Activated gamma-delta T cell treated with anti-CD3 and anti-CD28 coated beads, Interleukin-2, amount 50 U/mL, for 16 hours (primary cell): ENCODE measurements around the gene CRHR2.

Source experiments
- DNase-seq: peaks from one replicate; pipeline ENCODE4 v3.0.0-alpha.2; 2020; ENCODE audit warnings: low read depth

Gene CRHR2

GRCh38 chr7:30679664-30680063, 2.6 kb downstream of the CRHR2 start:
- no peak for DNase-seq

DNA sequence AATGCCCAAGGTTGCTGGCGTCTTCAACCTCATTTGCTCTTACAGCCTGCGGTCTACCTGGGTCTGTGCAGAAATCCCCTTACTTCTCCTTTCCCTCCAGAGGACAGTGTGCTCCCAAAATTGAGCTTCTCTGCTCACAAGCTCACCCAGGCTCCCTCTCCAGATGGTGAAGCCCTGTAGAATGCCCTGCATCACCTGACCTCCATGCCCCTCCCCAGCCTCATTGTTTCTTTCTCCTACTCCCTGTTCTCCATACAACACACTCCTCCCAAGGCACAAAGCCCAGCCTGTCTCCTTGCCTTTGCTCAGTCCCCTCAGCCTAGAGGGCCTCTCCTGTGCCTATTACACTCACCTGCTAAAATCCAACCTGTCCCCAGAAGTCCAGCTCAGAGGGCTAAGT, 3.5 kb downstream of the CRHR2 start:
- no peak for DNase-seq

GRCh38 chr7:30674876-30675275, 7.4 kb downstream of the CRHR2 start:
- DNase-seq = no peak

GRCh38 chr7:30674420-30674819, 7.8 kb downstream of the CRHR2 start:
- DNase-seq = no peak

DNA sequence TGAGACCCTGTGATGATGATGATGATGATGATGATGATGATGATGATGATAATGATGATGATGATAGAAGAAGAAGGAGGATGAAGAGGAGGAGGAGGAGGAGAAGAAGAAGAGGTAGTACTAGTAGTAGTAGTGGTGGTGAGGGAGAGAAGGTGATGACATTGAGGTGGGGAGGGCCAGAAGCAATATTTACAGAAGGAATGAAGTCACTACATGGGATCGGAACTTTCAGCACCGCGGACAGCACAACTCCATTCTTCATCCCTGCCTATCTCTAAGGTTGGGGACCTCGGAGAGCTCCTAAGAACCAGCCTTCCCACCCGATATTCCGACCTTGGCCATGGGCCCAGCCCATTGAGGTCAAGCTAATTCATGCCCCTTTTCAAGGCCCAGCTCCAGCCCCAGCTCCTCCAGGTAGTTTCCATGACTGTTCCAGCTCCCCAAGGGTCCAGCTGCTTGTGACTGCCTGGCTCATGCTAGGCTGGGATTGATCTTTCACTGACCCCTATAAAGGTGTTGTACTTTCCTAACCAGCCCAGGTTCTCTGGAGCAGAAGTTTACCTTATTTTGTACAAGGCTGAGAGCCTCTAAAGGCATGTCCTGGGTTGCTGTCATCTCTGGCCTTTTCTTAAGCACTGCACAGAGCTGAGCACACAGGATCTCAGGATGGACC, 10.3 kb downstream of the CRHR2 start:
- DNase-seq = no peak

DNA sequence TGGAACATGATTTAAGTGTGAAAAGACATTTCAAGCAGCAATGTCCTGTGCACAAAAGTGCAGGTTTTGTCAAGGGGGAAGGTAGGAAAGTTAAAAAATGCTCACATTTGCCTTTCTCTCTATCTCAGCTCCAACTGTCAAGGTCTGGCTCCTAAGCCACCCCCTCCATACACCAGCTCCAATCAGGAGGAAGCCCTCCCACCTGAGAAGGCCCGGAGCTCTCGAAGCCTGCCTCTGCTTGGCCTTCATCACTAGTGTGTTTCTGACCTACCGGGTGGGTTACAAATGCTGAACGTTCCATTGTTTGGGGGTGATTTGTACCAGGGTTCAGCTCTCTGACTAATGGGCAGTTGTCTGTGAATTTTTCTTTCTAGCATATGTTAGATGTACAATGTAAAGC, 14.2 kb downstream of the CRHR2 start:
- DNase-seq = no peak

DNA sequence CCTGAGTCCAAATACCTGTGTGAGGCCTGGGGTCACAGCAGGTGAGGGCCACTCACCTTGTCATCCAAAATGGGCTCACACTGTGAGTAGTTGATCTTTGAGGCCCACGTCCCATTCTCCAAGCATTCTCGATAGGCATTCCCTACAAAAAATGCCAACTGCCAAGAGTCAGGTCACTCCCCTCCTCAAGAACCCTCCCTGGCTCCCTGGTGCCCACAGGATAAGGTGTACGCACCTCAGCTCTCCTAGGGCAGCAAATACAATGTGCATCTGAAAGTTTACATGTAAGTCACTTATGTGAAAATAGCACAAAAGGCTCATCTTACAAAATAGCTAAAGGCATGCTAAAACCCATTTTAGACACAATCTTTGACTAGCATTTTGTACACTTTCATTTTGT, 15.1 kb downstream of the CRHR2 start:
- no peak for DNase-seq

DNA sequence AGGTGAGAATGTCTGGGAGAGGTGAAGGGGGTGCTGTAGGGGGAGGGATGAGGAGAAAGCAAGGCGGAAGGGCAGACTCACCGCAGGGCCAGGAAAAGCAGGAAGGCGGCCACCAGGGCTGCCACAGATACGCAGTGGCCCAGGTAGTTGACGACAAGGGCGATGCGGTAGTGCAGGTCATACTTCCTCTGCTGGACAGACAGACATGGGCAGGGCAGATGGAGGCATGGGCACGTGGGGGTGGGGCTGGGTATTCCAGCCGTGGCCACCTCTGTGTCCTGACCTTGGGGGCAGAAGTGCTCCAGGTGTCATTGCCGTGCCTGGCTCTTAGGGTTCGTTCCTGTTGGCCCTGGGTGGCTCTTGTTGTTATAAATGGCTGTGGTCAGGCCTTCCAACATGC, 16.8 kb downstream of the CRHR2 start:
- no peak for DNase-seq

DNA sequence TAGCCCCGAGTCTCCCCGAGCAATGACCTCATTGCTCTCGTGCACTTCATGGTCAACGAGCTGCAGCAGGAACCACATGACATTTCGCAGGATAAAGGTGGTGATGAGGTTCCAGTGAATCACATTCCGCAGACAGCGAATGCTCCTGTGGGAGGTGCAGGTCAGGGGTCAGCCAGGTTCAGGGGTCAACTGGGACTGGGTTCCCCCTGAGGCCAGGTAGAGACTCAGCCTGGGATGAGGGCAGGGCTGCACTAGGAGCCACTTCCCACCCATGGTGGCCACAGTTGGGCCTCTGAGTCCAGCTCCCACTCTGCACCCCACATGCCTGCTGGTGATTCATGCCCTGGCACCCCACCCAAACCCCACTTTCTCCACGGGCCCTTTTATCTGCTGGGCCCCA, 17.2 kb downstream of the CRHR2 start:
- DNase-seq = no peak

GRCh38 chr7:30664184-30664885, 17.9 kb downstream of the CRHR2 start:
- DNase-seq = no peak

DNA sequence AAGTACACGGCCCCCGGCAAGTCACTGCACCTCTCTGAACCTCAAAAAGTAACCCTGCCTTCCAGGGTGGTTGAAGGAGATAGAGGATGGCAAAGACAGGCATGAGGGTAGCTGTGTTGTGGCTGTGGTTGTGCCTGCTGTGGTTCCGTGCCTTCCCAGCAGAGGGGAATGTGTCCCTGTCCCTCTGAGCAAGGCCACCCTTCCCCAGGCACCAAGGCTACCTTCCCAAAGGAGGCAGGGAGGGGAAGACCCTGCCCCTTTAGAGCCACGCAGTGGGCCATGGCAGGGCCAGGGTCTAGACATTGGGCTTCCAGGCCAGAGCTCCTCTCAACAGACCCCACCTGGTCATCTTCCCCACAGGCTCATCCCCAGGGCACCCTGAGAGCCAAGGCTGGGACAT, 18.8 kb downstream of the CRHR2 start:
- DNase-seq = no peak

DNA sequence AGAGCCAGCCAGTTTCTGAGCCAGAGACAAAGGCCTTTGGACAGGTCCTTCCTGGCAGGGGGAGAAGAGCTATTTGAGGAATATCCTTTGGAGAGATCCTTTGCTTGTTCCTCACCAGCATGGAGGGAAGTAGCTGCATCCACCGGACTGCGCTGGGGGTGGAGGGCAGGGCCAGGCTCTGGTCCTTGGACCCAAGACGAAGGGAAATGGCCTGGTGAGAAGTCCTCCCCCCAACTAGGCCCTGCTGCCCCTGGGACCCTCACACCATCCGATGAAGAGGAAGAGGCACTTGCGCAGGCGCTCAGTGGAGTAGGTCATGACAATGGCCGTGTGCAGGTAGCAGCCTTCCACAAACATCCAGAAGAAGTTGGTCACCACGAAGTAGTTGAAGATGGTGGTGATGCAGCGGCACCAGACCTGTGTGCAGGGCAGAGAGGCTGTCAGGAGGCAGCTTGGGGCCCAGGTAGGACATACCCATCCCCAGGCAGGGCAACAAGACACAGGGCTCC, 19.8 kb downstream of the CRHR2 start:
- DNase-seq = no peak

GRCh38 chr7:30661926-30662325, 20.3 kb downstream of the CRHR2 start:
- DNase-seq = no peak

DNA sequence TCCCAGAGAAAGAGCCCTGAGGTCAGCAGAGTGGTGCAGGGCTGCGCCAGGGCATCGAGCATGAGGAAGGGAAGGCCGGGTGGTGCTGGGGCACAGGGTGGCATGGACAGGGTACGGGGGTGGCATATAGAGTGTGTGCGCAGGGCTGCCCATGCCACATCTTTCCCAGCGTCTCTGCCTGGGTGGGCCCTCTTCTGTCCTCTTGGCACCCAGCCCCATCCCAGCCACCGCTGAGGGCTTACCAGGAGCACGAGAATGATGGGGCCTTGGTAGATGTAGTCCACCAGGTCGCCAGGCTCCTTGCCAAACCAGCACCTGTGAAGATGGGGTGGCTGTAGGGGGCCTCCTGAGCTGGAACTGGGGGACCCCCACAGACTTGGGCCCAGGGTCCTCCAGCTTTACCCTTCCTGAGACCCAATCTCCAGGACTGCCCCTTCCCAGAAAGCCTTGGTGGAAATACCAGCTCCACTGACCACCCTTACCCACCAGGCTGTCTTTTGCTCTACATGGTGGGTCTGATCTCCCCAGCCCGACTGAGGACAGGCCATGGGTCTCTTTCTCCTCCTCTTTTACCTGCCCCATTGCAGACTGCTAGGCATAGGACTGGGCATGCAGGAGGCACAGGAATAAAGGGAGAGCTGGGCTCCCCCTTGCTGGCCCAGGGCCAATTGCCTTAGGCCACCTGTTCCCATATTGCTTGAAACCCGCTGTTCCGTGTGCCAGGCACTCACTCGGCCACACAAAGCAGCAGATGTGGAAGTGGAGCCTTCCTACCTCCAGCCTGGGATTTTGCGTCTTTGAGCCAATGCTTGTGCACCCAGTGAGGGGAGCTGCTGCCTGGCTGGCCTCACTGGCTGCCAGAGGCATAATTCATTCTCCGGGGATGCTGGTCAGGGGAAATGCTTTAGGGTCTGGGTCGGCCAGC, 21.7 kb downstream of the CRHR2 start:
- DNase-seq = no peak

DNA sequence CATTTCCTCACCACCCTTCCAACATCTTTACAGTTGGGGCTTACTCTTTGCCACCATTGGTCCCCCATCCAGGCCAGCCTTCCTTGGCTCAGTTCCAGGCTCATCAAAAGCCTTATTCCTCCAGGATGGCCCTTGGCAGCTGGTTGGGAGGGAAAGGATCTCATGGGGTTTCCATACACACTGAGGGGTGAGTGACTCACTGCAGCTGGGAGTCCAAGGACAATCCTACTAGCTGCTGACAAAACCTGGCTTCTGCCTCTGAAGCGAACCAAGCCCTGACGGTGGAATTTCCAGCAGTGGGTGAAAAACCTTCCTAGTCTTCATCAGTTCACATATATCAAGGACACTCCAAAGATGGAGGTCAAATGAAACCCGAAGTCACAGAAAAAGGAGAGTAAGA, 22.9 kb downstream of the CRHR2 start:
- DNase-seq = no peak

DNA sequence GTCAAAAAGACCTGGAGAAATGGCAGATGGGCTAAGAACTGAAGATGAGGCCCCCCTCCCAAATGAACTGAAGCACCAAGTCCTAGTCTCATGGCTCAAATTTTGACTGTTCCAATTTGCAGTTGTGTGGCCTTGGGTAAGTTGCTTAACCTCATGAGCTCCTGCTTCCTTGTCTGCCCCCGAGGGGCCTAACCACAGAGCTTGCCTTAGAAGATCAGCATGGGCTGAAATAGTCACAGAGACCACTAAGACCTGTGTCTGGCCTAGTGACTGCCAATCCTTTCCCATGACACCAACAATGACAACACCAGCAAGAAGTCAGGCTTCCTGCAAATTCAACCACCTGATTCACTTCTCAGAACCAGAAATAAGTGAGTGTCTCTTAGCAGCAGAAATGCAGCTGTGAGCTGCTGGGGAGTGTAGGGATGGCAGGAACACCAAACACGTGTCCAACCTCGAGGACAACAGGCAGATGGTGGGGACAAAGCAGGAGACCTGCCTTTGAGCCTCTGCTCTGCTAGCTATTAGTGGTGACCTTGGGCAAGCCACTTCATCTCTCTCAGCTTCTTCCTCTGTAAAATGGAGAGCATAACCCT, 23.7 kb downstream of the CRHR2 start:
- DNase-seq = no peak

DNA sequence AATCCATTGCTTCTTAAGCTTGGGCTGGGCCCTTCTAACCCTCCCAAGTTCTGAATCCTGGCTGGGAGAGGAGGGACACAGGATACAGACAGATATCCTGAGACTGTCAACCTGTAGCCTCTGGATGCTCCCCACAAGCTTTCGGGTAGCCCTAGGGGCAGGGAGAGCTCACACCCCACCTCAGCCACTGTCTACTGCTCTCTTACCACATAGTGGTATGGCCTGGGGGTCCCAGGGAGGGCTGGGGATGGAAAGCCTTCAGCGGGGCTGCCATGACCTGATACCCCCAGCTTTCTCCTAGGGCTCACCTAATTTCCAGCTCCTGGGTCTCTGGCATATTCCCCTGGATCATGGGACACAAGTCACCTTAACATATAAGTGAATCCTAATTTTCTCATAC, 25.1 kb downstream of the CRHR2 start:
- DNase-seq = no peak

DNA sequence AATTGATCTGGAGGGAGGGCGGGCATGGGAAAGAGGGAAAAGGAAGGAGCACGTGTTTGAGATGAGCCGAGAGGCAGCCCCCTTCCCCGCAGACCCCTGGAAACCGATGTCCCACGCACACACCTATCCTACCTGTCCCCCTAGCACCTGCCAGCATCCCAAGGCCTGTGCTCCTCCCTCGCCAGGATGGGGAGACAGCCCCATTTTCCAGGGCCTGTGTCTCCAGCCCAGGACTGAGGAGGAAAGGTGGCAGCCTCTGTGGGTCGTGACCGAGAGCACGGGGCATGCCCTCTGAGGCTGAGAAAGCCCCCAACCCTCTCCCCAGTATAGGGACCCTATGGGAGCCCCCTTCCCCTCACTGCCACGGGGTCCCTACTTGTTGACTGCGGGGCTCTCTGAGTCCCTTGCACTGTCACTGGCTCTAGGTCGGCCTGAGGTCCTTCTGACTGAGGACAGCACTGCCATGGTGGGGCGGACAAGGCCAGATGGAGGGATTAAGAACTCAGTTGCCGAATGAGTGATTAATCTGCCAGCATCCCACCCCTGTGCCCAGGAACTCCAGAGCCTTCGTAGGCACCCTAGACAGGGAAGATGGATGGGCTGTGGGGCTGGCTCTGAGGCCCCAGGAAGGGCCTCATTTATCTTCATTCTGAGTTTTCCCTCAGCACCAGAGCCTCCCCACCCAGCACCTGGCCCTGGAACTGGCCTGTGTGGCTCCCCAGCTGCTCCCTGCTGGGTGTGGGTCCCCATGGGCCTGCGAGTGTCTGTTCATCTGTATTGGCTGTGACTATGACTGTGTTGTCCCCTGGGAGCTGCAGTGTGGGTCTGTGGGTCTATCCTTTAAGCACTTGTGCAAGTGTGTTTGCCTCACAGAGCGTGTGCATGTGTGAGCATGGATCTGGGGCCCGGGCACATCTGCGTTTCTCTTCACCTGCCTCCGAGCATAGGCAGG, 26.0 kb downstream of the CRHR2 start:
- no peak for DNase-seq

DNA sequence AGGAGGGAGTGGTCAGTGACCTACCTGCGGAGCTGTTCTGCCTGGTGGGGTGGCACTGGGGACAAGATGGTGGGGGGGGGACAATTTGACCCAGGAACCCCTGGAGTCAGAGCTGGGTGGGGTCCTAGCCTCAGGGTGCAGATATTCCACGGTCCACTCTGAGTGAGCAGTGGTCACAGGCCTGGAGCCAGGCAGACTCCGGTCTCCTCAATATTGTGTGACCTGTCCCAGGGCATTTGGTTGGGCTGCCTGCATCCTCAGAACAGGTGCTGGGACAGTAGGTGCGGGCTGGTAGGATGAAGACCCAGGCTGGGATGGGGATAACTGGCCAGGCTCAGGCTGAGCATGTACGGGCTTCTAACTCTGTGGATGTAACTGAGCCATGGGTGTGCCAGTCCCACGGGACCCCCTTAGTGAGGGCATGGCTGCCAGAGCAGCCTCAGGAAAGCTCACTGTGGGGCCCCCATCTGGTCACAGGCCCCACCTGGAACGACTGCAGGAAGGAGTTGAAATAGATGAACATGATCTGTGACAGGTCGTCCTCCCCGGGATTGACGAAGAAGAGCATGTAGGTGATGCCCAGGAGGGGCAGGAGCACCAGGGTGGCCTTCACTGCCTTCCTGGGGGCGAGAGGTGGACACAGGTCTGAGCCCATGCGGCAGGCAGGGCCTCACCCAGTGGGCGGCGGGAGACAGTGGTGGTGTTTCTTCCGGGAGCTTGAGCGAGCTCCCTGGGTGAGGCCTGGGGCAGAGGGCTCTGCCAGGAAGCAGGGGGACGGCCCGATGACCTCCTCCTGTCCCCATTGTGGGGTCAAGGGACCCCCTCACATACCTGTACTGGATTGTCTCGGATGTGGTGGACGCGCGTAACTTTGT, 26.9 kb downstream of the CRHR2 start:
- no peak for DNase-seq
